GM18870 (cell line): ENCODE data around the gene TMEM63B.
"Not testable (repeated sequence)": the region's sequence is repeated elsewhere in the genome, so short reads cannot be mapped to it uniquely, and the experiment has no call there.

ENCODE experiments used
- ATAC-seq: cut with Tn5 transposase; IDR thresholded peaks from one replicate; pipeline ENCODE4 v1.9.1; 2021; ENCODE audit warnings: moderate library complexity; ENCODE audit not compliant: unreplicated experiment

The TMEM63B gene

DNA sequence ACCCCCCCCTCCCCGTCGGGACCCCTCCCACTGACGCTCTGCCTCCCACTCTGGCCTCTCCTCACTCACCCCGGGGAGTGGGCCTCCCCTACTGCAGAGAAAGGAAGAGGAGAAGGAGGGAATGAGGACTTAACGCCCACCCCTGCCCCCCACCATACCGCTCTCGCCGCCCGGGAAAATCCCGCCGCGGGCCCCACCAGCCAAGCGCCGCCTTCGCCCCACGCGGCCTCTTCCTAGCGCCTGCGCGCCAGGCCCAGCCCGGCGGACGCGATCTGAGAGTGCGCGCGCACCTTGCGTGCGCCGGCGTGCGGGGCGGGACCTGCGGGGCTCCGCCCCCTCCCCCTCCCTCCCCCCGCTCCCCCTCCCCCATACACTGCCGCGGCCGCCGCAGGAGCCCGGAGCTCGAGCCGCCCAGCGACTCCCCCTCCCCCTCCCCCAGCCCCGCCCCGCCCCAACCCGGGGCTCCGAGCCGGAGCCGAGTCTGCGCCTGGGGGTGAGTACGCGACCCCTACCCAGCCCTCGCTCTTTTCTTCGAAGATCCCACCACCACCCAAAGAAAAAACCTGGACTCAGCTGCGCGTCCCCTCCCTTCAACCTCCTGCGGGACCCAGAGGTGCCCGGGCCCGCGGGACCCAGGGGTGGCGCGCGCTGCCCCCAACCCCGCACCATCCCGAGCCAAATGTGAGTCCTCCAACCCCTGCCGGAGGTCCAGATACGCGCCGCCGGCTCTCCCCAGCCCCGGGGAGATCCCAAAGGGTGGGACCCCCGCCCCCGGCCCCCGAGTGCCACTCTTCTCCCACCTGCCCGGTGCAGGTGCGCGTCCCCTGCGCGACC, at the start of gene TMEM63B, which contains the start of gene MRPL14:
Gene TMEM63B (plus strand): TSS at position 369 of the 834 bp plus-strand sequence. CDS start 7,031 bp downstream, outside the sequence.
Gene MRPL14 (minus strand): TSS at position 267 of the 834 bp plus-strand sequence. CDS start 10,841 bp downstream, outside the sequence.
- ATAC-seq = no peak

DNA sequence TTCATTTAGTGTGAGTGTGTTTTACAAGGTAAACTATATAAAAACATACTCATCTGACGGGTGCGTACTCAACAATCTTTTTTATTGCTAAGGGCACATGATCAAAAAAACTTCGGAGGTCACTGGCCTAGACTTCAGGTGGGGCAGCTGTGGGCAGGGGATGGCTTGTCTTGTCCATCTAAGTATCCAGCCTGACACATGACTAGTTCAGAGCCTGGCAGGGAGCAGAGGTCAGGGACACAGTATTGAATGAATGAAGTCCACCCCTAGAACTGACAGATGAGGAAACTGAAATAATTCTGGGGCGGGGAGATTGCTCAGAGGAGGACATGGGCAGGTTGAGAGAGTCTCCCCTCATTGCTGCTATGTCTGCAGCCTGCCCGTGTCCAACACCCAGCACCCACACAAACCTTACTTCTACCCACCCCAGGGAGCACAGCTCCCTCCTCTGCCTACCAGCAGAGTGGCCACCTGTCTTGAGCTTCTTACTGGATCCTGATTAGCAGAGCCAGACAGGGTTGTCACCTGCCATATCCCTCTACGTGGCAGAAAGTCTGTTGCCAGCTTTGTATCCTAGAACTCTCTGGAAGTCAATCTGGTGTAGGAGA, 49.0 kb upstream of the TMEM63B start:
- ATAC-seq = no peak

DNA sequence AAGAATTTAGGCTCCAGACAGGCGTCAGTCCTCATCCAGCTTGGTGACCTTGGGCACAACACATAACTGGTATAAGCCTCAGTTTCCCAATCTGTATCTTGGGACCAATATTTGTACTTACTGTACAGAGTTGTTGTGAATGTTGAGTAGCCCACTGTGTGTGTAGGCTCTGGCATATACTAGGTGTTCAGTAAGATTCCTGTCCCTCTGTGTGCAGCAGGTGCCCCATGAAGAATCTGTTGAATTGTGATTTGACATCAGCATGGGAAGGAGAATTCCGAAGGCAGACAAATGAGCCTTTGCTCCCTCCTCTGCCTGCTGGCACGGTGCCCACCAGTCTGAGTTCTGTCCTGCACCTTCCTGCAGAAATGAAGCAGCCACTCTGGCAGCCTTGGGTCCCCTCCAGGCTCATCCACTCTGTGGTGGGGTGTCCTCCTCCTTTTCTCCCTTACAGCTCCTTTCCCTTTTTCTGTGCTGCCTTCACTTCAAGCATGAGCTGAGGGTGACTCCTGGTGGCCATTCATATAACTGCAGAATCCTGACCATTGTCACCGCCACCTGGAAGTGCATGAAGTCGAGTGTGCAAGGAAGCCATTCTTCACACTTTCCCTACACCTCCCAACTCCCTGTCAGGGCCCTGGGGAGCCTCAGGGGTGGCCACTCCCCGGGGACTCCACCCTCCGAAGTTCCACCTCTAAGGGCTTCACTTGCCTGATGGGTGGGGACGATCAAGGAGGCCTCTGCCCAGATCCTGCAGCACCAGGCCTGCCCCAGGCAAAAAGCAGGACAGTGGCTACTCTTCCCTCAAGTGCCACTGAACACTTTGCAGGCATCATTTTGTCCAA, 48.3 kb upstream of the TMEM63B start:
- ATAC-seq = no peak

DNA sequence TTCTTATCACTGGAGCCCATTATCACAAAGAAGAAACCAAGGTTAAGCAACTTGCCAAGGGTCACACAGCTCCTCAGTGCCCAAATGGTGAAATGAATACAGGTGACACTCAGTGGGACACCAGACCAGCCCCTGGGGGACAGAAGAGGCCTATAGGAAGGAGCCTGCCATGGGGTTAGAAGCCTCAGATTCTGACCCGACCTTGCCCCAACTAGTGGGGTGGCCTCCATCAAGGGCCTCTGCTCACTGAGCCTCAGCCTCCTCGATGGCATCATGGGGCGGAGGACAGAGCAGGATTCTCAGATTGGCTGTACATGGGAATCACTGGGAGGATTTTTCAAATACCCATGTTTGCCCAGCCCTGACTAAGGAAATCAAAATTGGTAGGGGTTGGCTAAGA, 47.7 kb upstream of the TMEM63B start:
- no peak for ATAC-seq

DNA sequence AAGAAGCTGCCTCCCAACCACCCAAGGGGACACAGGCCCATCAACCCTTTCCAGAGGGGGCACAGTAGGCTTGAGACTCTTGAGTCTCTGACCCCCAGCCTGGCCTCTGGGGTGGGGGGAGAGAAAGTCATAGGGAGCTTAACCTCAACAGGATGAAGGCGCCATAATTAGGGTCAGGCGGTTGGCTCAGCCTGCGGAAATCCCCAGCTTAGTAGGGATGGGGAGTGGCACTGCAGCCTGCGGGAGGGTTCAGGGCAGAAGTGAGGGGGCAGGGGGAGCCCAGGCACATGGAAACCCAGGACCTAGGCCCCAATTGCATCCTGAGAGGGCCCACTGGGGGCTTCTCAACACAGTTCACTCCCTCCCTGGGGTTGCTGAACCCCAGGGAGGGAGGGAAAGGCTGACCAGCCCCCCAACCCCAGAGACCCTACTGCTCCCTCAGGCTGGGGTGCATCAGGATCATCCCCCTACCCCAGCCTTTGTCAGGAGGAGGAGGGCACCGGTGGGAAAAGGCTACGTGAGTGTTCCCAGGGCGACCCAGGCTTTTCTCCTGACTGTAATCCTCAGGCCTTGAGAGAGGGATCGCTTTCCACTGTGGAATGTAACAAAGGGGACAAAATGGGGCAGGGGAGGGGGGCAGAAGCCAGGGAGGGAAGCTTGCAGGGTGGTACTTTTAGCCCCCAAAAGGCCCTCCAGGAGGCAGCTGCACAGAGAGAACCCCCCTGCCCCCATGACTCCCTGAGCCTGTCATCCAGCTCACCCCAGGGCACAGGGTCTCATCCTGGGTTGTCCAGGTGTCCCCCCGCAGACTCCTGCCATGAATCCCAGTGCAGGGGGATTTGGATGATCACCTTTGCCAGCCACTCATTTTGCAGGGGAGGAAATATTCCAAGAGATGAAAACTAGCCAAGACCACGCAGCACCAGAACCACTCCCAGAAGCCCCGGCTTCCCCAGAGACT, 46.5 kb upstream of the TMEM63B start:
- no peak for ATAC-seq

DNA sequence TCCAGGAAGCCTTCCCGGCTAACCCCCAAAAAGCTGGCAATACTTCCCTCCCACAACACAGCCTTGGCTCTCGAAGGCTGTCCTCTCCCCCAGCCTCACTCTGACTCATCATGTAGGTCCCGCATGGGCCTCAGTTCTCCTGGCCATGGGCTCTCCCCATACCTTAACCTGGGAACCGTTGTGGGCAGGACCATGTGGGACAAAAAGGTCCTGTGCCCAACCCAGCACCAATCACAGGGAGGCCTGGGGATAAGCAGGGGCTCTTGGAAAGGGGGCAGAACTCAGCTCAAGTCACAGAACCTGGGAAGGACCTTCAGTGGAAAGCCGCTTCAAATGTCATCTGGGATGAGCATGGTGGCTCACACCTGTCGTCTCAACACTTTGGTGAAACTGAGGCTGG, 45.6 kb upstream of the TMEM63B start:
- ATAC-seq = no peak

DNA sequence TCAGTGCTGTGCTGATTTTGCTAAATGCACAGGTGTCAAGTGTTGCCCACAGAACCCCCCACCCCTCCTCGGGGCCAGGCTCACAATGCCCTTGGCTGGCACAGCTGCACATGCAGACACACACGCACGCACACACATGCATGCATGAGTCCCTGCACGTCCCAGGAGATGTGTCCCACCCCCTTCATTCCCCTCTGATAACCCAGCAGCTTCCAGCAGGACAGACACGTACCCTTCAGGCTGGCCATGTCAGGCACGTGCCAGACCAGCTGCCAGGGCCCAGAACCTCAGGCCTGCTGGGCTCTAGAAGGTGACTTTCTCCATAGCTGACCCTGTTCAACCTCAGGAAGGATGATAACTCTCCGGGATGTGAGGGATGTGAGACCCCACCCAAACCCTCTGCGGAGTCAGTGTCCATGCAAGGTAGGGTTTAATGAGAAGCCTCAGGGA, 44.5 kb upstream of the TMEM63B start:
- no peak for ATAC-seq

DNA sequence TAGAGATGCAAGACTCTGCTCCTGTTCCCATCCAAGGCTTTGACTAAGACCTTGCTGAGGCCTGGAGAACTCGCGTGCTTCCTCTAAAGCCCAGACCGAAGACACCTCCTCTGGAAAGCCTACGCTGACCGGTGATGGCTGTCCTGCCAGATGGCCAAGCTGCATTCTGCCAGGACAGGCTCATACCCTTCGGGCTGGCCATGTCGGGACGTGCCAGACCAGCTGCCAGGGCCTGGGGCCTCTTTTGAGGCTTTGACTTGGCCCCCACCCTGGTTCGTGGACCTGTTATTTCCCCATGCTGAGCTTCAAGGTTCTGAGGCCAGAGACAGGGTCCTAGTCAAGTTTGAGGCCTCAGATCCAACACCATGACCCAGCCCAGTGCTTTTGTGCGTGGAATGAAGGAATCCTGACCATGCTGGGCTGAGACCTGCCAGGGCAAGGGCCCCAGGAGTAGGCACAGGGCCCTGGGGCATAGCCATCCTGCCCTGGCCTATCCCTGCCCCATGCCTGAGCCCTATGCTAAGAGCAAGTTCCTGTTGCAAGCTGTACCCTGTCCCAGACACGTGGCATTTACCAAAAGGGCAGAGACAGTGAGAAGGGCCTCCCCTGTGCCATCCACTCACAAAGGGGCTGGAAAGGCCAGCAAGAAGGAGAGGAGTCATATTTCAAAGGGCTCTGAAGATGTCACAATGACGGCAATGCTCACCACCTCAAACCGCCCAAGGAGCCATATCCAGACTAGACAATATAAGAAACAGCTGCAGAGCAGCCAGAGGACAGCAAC, 42.9 kb upstream of the TMEM63B start:
- no peak for ATAC-seq

DNA sequence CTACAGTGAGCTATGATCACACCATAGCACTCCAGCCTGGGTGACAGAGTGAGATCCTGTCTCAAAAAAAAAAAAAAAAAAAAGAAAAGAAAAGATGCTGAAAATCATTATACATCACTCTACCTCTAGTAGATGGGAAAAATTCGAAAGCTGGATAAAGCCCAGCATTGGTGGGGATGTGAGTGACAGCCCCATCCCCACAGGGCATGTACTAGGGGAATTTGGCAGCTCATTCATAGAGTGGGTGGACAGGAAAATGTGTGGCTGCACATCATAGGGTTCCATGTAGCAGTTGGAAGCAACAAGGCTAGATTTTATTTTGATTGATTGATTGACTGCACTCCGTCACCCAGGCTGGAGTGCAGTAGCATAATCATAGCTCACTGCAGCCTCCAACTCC, 42.1 kb upstream of the TMEM63B start:
- no peak for ATAC-seq

DNA sequence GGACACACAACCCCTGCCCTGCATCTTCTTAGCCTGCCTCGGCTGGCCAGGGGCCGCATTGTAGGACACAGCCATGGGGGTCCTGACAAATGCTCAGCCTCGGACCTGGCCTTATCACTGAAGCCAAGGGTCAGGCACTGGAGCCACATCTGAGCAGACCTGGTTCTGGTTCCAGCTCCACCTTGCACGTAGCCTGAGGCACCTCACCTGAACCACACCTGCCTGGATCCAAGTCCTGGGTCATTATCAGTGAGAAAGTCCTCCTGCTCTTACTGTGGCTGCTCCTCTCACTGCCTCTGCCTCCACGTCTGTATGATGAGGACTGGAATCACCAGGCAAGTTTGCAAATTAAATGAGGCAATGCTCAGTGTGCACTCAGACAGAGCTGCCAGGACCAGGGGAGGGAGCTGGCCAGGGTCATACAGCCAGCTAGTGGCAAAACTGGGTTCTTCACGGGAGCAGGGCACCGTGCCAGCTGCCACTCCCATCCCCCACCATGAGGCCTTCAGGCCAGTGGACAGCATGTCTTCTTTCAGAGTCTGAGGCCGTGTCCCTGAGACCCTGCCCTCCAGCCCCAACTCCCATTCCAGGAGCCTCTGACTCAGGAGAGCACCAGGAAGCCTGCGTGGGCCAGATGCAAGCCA, 40.3 kb upstream of the TMEM63B start:
- no peak for ATAC-seq

DNA sequence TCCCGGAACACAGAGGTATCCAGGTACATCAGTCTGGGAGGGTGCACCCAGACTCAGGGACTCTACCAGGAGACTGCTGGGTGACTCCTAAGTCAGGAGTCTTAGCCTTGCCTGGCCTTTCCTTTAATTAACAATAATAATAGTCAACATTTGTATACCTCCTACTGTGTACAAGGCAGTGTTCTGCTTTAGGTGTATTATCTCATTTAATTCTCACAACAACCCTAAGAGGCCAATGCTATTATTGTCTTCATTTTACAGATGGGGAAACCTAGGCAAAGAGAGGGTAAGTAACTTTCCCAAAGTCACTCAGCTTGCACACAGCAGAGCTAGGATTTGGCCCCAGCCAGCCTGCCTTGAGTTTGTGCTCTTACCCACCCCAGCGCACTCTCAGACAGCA, 39.7 kb upstream of the TMEM63B start:
- no peak for ATAC-seq

DNA sequence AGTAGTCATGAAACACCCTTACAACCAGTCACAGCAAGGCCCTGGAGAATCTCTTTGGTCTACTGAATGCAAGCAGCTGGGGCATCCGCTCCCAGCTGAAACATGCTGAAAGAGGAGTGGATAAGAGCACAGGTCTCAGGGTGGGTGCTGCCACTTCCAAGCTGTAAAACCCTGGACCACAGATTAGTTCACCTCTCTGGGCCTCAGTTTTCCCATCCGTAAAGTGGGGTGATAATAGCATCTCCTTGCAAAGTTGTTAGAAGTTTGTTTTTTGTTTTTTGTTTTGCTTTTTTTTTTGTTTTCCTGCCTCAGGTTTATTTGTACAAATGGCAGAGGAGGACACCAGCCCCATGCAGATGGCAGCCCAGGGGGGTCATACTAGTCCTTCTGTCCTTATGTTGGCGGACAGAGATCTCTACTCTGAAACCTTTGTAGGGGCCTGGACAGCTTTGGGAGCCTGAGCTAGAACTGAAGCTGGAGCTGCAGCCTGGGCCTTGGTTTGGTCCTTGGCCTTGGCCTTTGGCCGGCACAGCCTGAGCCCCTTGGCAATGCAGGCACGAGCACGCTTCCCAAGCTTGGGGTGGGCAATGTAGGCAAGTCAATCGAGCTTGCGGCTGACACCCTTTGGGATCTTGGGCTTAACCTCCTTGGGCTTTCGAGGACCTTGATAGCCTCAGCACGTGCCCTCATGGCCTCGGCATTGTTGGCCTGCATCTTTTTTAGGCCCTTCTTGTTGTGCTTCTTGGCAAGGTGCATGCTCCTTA, 38.3 kb upstream of the TMEM63B start:
- no peak for ATAC-seq

DNA sequence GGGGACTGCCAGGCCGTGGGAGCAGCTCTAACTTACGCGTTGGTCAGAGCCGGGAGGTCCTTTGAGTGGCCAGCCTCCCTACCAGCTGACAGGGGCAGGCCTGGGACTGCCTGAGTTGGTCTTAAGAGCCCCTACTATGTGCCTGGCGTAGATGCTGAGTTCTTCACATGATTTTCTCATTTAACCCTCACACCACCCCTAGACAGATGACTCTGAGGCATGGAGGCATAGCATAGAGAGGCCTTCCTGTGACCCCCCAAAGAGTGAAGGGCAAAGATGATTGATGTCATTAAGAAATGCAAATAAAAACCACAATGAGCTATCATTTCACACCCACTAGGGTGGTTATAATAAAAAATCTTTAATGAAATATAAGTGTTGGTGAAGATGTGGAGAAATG, 36.9 kb upstream of the TMEM63B start:
- ATAC-seq = no peak

DNA sequence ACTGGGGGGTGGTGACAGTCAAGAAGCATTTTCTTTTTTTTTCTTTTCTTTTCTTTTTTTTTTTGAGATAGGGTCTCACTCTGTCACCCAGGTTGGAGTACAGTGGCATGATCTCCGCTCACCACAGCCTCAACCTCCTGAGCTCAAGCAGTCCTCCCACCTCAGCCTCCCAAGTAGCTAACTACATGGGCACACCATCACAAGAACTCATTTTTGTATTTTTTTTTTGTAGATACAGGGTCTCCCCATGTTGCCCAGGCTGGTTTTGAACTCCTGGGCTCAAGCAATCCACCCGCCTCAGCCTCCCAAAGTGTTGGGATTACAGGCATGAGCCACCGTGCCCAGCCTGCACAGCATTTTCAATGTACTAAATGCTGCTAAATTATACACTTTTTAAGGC, 36.0 kb upstream of the TMEM63B start:
- not testable (repeated sequence) for ATAC-seq

DNA sequence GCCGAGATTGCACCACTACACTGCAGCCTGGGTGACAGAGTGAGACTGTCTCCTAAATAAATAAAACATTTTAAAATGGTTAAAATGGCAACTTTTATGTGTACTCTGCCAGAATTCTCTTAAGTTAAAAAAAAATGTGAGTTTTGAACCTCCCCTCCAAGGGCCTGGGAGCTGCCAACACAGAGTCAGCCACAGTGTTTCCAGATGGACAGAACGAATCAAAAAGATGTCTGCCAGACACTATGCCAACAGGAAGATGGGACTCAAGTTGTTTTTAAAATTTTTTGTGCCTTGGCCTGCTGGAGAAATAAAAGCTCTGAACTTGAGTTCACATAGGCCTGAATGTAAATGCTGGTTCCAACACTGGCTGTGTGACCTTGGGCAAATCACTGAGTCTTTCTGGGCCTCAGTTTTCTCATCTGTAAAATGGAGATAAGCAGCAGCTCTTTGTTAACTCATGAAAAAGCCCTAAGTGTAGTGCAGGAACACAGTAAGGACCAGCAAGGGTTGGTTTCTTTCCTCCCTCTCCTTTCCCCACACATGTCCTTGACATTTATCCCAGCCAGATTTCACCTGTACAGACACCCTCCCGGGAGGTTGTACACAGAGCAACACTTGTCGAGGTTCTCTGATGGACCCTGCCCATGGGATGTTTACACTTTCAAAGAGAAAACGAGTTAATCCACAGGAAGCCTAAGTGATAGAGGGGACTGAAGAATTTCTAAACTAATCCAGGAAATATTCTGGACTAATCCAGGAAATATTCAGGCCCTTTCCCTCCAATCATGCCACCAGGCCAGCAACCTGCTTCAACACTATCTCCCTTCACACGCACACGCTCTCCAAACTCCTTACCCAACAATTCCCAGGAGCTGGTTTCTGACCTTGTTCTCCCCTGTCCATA, 35.1 kb upstream of the TMEM63B start:
- ATAC-seq = no peak

DNA sequence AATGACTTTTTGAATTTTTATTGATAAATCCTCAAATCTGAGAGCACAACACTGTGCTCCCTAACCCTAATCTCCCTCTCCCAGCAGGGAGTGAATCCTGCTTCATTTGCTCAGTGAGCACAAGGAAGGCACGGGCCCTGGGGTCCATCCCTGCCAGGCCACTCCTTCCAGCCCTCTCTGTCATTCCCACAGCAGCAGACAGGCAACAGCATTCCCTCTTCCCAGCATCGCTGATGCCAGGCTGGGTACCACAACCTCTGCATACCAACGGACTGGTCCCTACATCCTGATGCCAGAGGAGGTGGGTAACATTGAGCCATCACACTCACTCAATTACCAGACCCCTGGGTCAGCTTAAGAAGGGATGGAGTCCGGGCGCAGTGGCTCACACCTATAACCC, 34.3 kb upstream of the TMEM63B start:
- ATAC-seq = no peak

DNA sequence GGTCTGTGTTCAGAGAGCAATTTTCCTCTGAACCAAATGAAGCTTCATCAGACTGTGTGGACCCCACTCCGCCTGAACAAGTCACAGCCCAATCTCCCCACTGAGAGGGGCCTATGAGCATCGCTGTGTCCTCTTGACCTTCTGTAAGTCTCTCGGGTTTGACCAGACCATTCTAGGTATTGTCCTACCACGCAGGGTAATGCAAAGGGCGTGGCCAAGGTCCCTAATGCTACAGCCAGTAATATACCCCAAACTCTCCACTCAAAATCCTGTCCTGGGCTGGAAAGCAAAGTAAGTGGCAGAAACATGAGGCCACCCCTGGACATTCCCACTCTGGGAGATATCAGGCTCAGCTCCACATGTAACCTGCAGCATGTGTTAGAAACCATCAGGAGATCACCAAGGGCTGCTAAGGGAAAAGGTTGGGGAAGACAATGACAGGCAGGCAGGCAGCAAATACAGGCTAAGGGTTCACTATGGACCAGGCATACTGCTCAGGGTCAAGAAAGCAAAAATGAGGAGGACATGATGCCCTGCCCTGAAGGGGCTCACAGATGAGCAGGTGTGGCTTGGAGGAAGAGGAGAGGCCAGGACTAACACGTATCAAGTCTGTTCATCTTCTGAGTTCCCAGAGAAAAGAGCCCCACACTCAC, 33.5 kb upstream of the TMEM63B start:
- ATAC-seq = no peak
